ENCODE results near the gene TRMT6.

Gene TRMT6

GRCh38 chr20:5973172-5973571 is 22.8 kb upstream of the TRMT6 start:
- no peak overlapping the region for H3K4me3 ChIP-seq (ENCODE audit: severe bottlenecking)
- peaks cover 23% of the 10 kb centered on the region for H3K4me1 ChIP-seq (ENCODE audit: insufficient read depth, poor library complexity, severe bottlenecking)
- peak overlapping the region; percentile 73 for H3K27ac ChIP-seq (ENCODE audit: poor library complexity, severe bottlenecking)
- peaks cover 71% of the 10 kb centered on the region for H3K36me3 ChIP-seq (ENCODE audit: low read depth)
- H3K9me3 ChIP-seq (ENCODE audit: severe bottlenecking): no peaks in the 10 kb centered on the region
- no peaks in the 10 kb centered on the region for H3K27me3 ChIP-seq (ENCODE audit: insufficient read depth, poor library complexity, severe bottlenecking)
- no peak for TF ChIP-seq CTCF (IDR thresholded peaks at IDR 0.05; ENCODE audit: poor library complexity, severe bottlenecking)
- ATAC-seq (ENCODE audit: low read depth): peak; percentile 98
- DNase-seq (ENCODE audit: low spot score): no peak

DNA sequence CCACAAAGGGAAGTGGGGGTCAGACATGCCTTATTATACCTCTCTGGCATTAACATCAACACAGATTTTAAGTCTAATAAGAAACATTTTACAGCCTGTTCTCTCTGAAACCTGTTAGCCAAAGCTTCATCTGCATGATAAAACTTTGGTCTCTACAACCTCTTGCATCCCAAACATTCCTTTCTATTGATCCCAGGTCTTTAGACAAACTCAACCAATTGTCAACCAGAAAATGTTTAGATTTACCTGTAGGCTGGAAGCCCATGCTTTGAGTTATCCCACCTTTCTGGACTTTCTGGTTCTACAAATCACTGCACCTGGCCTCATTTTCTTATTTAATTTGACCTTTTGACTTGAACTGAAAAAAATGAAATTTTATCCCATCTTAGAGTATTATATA is 20.9 kb upstream of the TRMT6 start:
- no peaks in the 10 kb centered on the region for H3K9me3 ChIP-seq (ENCODE audit: severe bottlenecking)
- peak overlapping the region; percentile 73 for H3K27ac ChIP-seq (ENCODE audit: poor library complexity, severe bottlenecking)
- H3K27me3 ChIP-seq (ENCODE audit: insufficient read depth, poor library complexity, severe bottlenecking): no peaks in the 10 kb centered on the region
- no peak overlapping the region for H3K4me3 ChIP-seq (ENCODE audit: severe bottlenecking)
- no peak for TF ChIP-seq CTCF (IDR thresholded peaks at IDR 0.05; ENCODE audit: poor library complexity, severe bottlenecking)
- ATAC-seq (ENCODE audit: low read depth) (no peak), DNase-seq (ENCODE audit: low spot score) (no peak)
- H3K36me3 ChIP-seq (ENCODE audit: low read depth): peaks cover 68% of the 10 kb centered on the region
- H3K4me1 ChIP-seq (ENCODE audit: insufficient read depth, poor library complexity, severe bottlenecking): peaks cover 16% of the 10 kb centered on the region

GRCh38 chr20:5970381-5970780 is 20.0 kb upstream of the TRMT6 start:
- no peaks in the 10 kb centered on the region for H3K27me3 ChIP-seq (ENCODE audit: insufficient read depth, poor library complexity, severe bottlenecking)
- ATAC-seq (ENCODE audit: low read depth): no peak
- peaks cover 16% of the 10 kb centered on the region for H3K4me1 ChIP-seq (ENCODE audit: insufficient read depth, poor library complexity, severe bottlenecking)
- H3K27ac ChIP-seq (ENCODE audit: poor library complexity, severe bottlenecking): no peak overlapping the region
- DNase-seq (ENCODE audit: low spot score): no peak
- no peaks in the 10 kb centered on the region for H3K9me3 ChIP-seq (ENCODE audit: severe bottlenecking)
- TF ChIP-seq CTCF (IDR thresholded peaks at IDR 0.05; ENCODE audit: poor library complexity, severe bottlenecking): no peak
- H3K36me3 ChIP-seq (ENCODE audit: low read depth): peaks cover 71% of the 10 kb centered on the region
- H3K4me3 ChIP-seq (ENCODE audit: severe bottlenecking): no peak overlapping the region

- DNase-seq (ENCODE audit: low spot score) (no peak), ATAC-seq (ENCODE audit: low read depth) (no peak)
- no peaks in the 10 kb centered on the region for H3K27me3 ChIP-seq (ENCODE audit: insufficient read depth, poor library complexity, severe bottlenecking)
- no peak overlapping the region for H3K27ac ChIP-seq (ENCODE audit: poor library complexity, severe bottlenecking)
- H3K4me1 ChIP-seq (ENCODE audit: insufficient read depth, poor library complexity, severe bottlenecking): peaks cover 16% of the 10 kb centered on the region
- no peak overlapping the region for H3K4me3 ChIP-seq (ENCODE audit: severe bottlenecking)
- H3K9me3 ChIP-seq (ENCODE audit: severe bottlenecking): no peaks in the 10 kb centered on the region
- peaks cover 72% of the 10 kb centered on the region for H3K36me3 ChIP-seq (ENCODE audit: low read depth)
- TF ChIP-seq CTCF (IDR thresholded peaks at IDR 0.05; ENCODE audit: poor library complexity, severe bottlenecking): no peak
Measured at GRCh38 chr20:5969940-5970339, 19.6 kb upstream of the TRMT6 start.

- H3K4me3 ChIP-seq (ENCODE audit: severe bottlenecking): no peak overlapping the region
- ATAC-seq (ENCODE audit: low read depth) (no peak), DNase-seq (ENCODE audit: low spot score) (no peak)
- H3K27ac ChIP-seq (ENCODE audit: poor library complexity, severe bottlenecking): no peak overlapping the region
- TF ChIP-seq CTCF (IDR thresholded peaks at IDR 0.05; ENCODE audit: poor library complexity, severe bottlenecking): no peak
- H3K9me3 ChIP-seq (ENCODE audit: severe bottlenecking): no peaks in the 10 kb centered on the region
- peaks cover 72% of the 10 kb centered on the region for H3K36me3 ChIP-seq (ENCODE audit: low read depth)
- peaks cover 16% of the 10 kb centered on the region for H3K4me1 ChIP-seq (ENCODE audit: insufficient read depth, poor library complexity, severe bottlenecking)
- no peaks in the 10 kb centered on the region for H3K27me3 ChIP-seq (ENCODE audit: insufficient read depth, poor library complexity, severe bottlenecking)
Measured at GRCh38 chr20:5969348-5969935, 19.1 kb upstream of the TRMT6 start.

Data from RWPE2 (cell line).